Tracheal epithelial cell (primary cell): Measurements from ENCODE around the gene TAL1. TPM values are rescaled to one million over a fixed set of nuclear protein-coding genes. Genes with fewer than 3 reads are reported as not detected.

Source experiments
- total RNA-seq: library from RNA; depleted of rRNA; stranded (reverse); fragments of >200 nt; gene quantifications from 2 replicates; pipeline ENCODE4 v1.2.1, GENCODE V29; 2014

The TAL1 gene
- total RNA-seq, result under 0.01 TPM in 1 of 2 replicates, not detected in the other

DNA sequence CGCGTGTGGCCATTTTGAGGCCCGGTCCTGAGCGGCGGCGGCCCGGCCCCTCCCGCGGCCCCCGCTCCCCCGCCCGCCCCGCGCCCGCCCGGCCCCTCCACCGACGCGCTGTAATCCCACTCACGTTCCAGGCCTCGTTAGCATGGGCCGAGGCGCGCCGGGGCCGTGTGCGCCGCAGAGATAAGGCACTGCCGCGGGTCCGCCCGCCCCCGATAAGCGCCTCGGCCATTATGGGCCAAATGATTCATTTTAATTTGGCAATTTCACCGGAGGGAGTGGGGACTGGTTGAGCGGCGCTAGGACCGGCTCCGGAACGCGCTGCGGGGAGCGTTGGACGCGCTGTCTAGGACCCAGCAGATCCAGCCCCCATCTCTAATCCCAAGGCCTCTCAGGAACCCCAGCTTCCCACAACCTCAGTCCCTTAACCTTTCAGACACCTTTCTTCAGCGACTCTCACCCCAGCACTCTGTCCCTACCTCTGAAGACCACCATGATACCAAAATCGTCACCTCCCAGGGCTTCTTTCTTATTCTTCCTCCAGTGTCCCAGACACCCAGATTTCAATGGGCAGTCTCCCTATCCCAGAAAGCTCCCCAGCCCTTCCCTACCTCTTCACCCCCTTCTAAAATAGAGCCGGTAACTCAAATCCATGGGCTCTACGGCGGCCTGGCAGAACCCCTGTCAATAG, at the start of gene TAL1:
Gene TAL1, minus strand, starts transcription at position 39 of the 688 bp plus-strand sequence. CDS start 6,337 bp downstream, outside the sequence.

DNA sequence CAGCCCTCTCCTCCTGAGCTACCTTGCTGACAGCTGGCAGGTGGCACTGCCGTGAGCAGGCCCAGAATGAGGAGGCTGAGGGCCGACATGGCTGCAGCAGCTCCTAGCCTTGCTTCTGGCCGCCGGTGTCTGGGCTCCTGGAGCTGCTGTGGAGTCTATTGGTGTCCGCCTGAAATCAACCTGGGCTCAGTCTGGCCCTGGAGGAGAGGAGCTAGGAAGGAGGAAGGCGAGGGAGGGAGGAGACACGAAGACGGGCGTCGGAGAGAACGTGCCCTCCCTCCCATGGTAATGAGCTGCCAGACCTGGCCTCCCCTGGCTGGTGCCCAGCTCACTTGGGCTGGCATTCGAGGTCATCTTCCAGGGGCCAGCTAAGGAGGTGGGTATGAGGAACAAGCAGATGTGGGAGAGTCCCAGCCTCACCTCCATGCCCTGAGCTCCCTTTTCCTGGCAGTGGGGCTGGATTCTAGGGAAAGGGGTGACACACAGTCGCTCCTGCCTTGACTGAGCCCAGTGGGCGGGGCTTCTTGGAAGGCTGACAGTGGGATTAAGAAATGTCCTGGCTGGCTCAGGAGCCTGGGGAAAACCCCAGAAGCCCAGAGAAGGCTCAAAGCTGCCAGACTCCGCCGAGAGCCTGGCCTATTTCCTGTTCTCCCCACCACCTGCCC, 42.0 kb downstream of the TAL1 start, which contains the start of gene PDZK1IP1:
Gene PDZK1IP1, minus strand, starts transcription at position 193 of the 665 bp plus-strand sequence. Its CDS starts 104 bp downstream, at position 89.

Other genes with a start within 250 kb of the TAL1 start
- 0.21 TPM in 1 of 2 replicates, not detected in the other for gene CYP4X1, start 208.6 kb downstream of the TAL1 start, total RNA-seq
- gene CYP4Z1, start 165.0 kb downstream of the TAL1 start, total RNA-seq, result not detected in 2 replicates
- not detected in 2 replicates for gene CYP4A22, start 94.8 kb downstream of the TAL1 start, total RNA-seq
- gene PDZK1IP1, start 42.2 kb downstream of the TAL1 start, total RNA-seq, result 2.3 and 73.0 TPM in 2 replicates
- gene STIL, start 81.9 kb upstream of the TAL1 start, total RNA-seq, result 1.7 and 2.9 TPM in 2 replicates
- gene CMPK1, start 101.6 kb upstream of the TAL1 start, total RNA-seq, result 116 and 119 TPM in 2 replicates
- gene FOXE3, start 184.1 kb upstream of the TAL1 start, total RNA-seq, result not detected in 2 replicates
- under 0.01 TPM in 2 replicates for gene FOXD2, start 205.8 kb upstream of the TAL1 start, total RNA-seq